ENCODE results near the gene MRNIP.

Gene MRNIP

GRCh38 chr5:179880848-179881590 lies 22.4 kb upstream of the MRNIP start:
- H3K79me2 ChIP-seq (ENCODE audit: insufficient read depth, low read length), result no peaks in the 10 kb centered on the region
- no peak overlapping the region for H3K9ac ChIP-seq (ENCODE audit: low read length)
- H3K27me3 ChIP-seq (ENCODE audit: insufficient read depth, low read length), result no peaks in the 10 kb centered on the region
- H4K20me1 ChIP-seq (ENCODE audit: insufficient read depth, low read length), result no peaks in the 10 kb centered on the region
- H3K4me3 ChIP-seq (ENCODE audit: low read depth, low read length, poor library complexity, severe bottlenecking), result no peak overlapping the region
- no peak overlapping the region for H2AFZ ChIP-seq (ENCODE audit: low read length)
- peaks cover 20% of the 10 kb centered on the region for H3K9me3 ChIP-seq (ENCODE audit: low read length)
- TF ChIP-seq EZH2 (IDR thresholded peaks at IDR 0.05; ENCODE audit: borderline replicate concordance, low read length), result no peak
- no peak for TF ChIP-seq CTCF (IDR thresholded peaks at IDR 0.05; ENCODE audit: low read length)
- peaks cover 54% of the 10 kb centered on the region for H3K36me3 ChIP-seq (ENCODE audit: insufficient read depth, low read length)
- H3K27ac ChIP-seq (ENCODE audit: low read depth, low read length, poor library complexity, severe bottlenecking), result no peak overlapping the region
- H3F3A ChIP-seq (ENCODE audit: insufficient read depth, low read length), result no peaks in the 10 kb centered on the region
- H3K4me2 ChIP-seq (ENCODE audit: low read length), result no peak overlapping the region
- no peaks in the 10 kb centered on the region for H3K4me1 ChIP-seq (ENCODE audit: insufficient read depth, low read length, severe bottlenecking)
- no peaks in the 10 kb centered on the region for H3K9me2 ChIP-seq (ENCODE audit: low read depth, low read length)

GRCh38 chr5:179880066-179880650 lies 21.5 kb upstream of the MRNIP start:
- Histone ChIP-seq H3K4me1 (ENCODE audit: insufficient read depth, low read length, severe bottlenecking) (no peaks in the 10 kb centered on the region), H3K9ac (ENCODE audit: low read length) (no peak overlapping the region), H3K79me2 (ENCODE audit: insufficient read depth, low read length) (no peaks in the 10 kb centered on the region), H3K9me2 (ENCODE audit: low read depth, low read length) (no peaks in the 10 kb centered on the region), H4K20me1 (ENCODE audit: insufficient read depth, low read length) (no peaks in the 10 kb centered on the region), H3K36me3 (ENCODE audit: insufficient read depth, low read length) (peaks cover 54% of the 10 kb centered on the region), H3K27me3 (ENCODE audit: insufficient read depth, low read length) (no peaks in the 10 kb centered on the region), H3K4me2 (ENCODE audit: low read length) (no peak overlapping the region), H2AFZ (ENCODE audit: low read length) (no peak overlapping the region), H3K27ac (ENCODE audit: low read depth, low read length, poor library complexity, severe bottlenecking) (no peak overlapping the region), H3K4me3 (ENCODE audit: low read depth, low read length, poor library complexity, severe bottlenecking) (no peak overlapping the region), H3F3A (ENCODE audit: insufficient read depth, low read length) (no peaks in the 10 kb centered on the region), H3K9me3 (ENCODE audit: low read length) (peaks cover 20% of the 10 kb centered on the region)
- TF ChIP-seq EZH2 (IDR thresholded peaks at IDR 0.05; ENCODE audit: borderline replicate concordance, low read length) (no peak), CTCF (IDR thresholded peaks at IDR 0.05; ENCODE audit: low read length) (no peak)

- H3K9ac ChIP-seq (ENCODE audit: low read length), result no peak overlapping the region
- TF ChIP-seq EZH2 (IDR thresholded peaks at IDR 0.05; ENCODE audit: borderline replicate concordance, low read length) (no peak), CTCF (IDR thresholded peaks at IDR 0.05; ENCODE audit: low read length) (no peak)
- no peaks in the 10 kb centered on the region for H3K9me2 ChIP-seq (ENCODE audit: low read depth, low read length)
- no peaks in the 10 kb centered on the region for H3K27me3 ChIP-seq (ENCODE audit: insufficient read depth, low read length)
- peaks cover 54% of the 10 kb centered on the region for H3K36me3 ChIP-seq (ENCODE audit: insufficient read depth, low read length)
- peaks cover 20% of the 10 kb centered on the region for H3K9me3 ChIP-seq (ENCODE audit: low read length)
- no peak overlapping the region for H2AFZ ChIP-seq (ENCODE audit: low read length)
- H3K4me1 ChIP-seq (ENCODE audit: insufficient read depth, low read length, severe bottlenecking), result no peaks in the 10 kb centered on the region
- H3K4me3 ChIP-seq (ENCODE audit: low read depth, low read length, poor library complexity, severe bottlenecking), result no peak overlapping the region
- no peaks in the 10 kb centered on the region for H3F3A ChIP-seq (ENCODE audit: insufficient read depth, low read length)
- no peak overlapping the region for H3K4me2 ChIP-seq (ENCODE audit: low read length)
- no peak overlapping the region for H3K27ac ChIP-seq (ENCODE audit: low read depth, low read length, poor library complexity, severe bottlenecking)
- no peaks in the 10 kb centered on the region for H3K79me2 ChIP-seq (ENCODE audit: insufficient read depth, low read length)
- H4K20me1 ChIP-seq (ENCODE audit: insufficient read depth, low read length), result no peaks in the 10 kb centered on the region
These were observed 21.0 kb upstream of the MRNIP start for GRCh38 chr5:179879690-179880010.

All from OCI-LY1 (cell line).